D341Med (cell line): ENCODE measurements around the gene FRMPD4.

Source experiments
- DNase-seq: peaks from one replicate; pipeline ENCODE4 v3.0.0; 2012; ENCODE audit warnings: low spot score

FRMPD4 gene

GRCh38 chrX:12768491-12768890, 630.2 kb downstream of the FRMPD4 start:
- DNase-seq = no peak

DNA sequence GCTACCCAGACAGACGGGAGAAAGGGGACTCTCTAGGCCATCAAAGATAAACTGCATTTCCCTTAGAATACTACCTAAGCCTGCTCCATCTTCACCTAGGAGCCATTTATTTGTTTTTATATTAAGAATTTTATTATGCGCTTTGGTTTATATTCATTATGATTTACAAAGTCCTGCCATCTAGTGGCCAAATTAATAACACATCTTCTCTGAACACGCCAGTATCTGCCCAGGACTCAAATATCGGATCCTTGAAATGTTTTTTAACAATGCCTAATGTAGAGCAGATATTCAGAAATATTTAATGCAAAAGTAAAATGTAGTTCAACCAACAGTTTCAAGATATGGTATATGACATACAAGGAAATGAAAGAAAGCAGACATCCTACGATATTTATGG, 632.2 kb downstream of the FRMPD4 start:
- no peak for DNase-seq

DNA sequence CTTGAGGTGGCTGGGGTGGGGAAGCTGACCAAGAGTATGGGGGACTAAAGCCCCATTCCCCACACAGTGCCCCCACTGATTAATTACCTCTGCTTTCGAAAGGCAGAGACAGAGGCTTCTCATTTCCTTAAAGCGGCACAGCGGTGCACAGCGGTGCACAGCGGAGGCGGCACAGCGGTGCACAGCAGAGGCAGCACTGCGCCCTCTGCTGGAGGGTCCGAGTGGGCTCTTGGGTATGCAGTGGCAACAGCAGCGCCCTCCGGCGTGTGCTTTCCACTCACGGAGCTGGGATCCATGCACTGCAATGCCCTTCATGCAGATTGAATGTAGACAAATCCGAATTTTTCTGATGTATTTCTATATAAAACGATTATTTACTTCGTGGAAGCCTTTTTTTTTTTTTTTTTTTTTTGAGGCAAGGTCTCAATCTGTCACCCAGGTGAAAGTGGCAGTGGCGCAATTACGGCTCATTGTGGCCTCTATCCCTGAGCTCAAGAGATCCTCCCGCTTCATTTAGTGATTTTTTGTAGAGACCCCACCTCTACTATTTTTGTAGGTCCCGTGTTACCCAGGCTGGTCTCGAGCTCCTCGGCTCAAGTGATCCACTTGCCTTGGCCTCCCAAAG, 633.3 kb downstream of the FRMPD4 start:
- DNase-seq = peak; percentile 79
